T-helper 9 cell (primary cell): ENCODE measurements around the gene DEPDC4.
A peak's percentile ranks its signal among the peaks of the same experiment; 100 is the strongest.

ENCODE experiments used
- DNase-seq: peaks from one replicate; pipeline ENCODE4 v3.0.0-alpha.2; 2020

The DEPDC4 gene

GRCh38 chr12:100213016-100213891, 53.6 kb downstream of the DEPDC4 start:
- DNase-seq: no peak

- DNase-seq: no peak
Measured at GRCh38 chr12:100211698-100212097, 55.2 kb downstream of the DEPDC4 start.

- no peak for DNase-seq
Measured at GRCh38 chr12:100208834-100209233, 58.0 kb downstream of the DEPDC4 start.

GRCh38 chr12:100207311-100207710, 59.6 kb downstream of the DEPDC4 start:
- DNase-seq: no peak

- no peak for DNase-seq
Measured at GRCh38 chr12:100201604-100202423, 65.1 kb downstream of the DEPDC4 start.

- peak; percentile 99 for DNase-seq
Measured at GRCh38 chr12:100200463-100201181, 66.3 kb downstream of the DEPDC4 start, which contains the start of gene ACTR6. Gene ACTR6, plus strand, starts transcription at chr12:100200815. Its CDS starts 37 bp downstream, at chr12:100200852.

- peak; percentile 73 for DNase-seq
Measured at GRCh38 chr12:100199347-100200149, 67.3 kb downstream of the DEPDC4 start.

GRCh38 chr12:100199023-100199346, 67.9 kb downstream of the DEPDC4 start:
- DNase-seq: no peak

GRCh38 chr12:100197486-100197885, 69.4 kb downstream of the DEPDC4 start:
- DNase-seq: no peak

GRCh38 chr12:100193085-100193484, 73.8 kb downstream of the DEPDC4 start:
- no peak for DNase-seq
